Epithelial cell of esophagus (primary cell): ENCODE measurements around the gene CEBPG.

Source experiments
- DNase-seq: peaks from one replicate; pipeline ENCODE4 v3.0.0; 2010; ENCODE audit warnings: low read depth
- H3K4me3 ChIP-seq: 2 replicates; pipeline ENCODE4 v1.5.1; 2011; ENCODE audit warnings: mild to moderate bottlenecking, low read length, control low read depth
- TF ChIP-seq, protein P1 (sequence below): IDR thresholded peaks from 2 replicates; pipeline ENCODE4 v1.5.1; 2011; ENCODE audit warnings: low read depth, mild to moderate bottlenecking, low read length, control low read depth, inconsistent platforms; ENCODE audit not compliant: insufficient read depth; ENCODE audit errors: missing control alignments

CEBPG gene

GRCh38 chr19:33402421-33403220, 29.1 kb downstream of the CEBPG start:
- TF ChIP-seq, protein P1, sequence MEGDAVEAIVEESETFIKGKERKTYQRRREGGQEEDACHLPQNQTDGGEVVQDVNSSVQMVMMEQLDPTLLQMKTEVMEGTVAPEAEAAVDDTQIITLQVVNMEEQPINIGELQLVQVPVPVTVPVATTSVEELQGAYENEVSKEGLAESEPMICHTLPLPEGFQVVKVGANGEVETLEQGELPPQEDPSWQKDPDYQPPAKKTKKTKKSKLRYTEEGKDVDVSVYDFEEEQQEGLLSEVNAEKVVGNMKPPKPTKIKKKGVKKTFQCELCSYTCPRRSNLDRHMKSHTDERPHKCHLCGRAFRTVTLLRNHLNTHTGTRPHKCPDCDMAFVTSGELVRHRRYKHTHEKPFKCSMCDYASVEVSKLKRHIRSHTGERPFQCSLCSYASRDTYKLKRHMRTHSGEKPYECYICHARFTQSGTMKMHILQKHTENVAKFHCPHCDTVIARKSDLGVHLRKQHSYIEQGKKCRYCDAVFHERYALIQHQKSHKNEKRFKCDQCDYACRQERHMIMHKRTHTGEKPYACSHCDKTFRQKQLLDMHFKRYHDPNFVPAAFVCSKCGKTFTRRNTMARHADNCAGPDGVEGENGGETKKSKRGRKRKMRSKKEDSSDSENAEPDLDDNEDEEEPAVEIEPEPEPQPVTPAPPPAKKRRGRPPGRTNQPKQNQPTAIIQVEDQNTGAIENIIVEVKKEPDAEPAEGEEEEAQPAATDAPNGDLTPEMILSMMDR, result peak; percentile 36
- DNase-seq, result peak; percentile 21
- H3K4me3 ChIP-seq, result no peak overlapping the region

- no peak overlapping the region for H3K4me3 ChIP-seq
- no peak for DNase-seq
- TF ChIP-seq, protein P1, result no peak
Measured at GRCh38 chr19:33403221-33403972, 29.9 kb downstream of the CEBPG start.

DNA sequence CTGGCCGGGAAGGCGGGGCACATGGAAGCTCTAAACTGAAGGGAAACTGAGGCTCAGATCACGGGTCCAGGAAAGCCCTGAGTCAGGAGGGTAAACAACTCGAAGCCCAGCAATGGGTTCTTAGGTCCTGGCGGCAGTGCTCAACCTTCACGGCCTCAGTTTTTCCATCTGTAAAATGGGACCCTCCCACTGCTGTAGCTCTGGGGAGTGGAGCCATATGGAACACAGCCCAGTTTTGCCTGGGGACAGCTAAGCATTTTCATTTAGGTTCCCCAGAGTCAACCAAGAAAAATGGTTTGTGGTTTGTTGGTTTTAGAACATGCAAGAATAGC, 30.4 kb downstream of the CEBPG start:
- TF ChIP-seq, protein P1, result no peak
- no peak overlapping the region for H3K4me3 ChIP-seq
- no peak for DNase-seq

DNA sequence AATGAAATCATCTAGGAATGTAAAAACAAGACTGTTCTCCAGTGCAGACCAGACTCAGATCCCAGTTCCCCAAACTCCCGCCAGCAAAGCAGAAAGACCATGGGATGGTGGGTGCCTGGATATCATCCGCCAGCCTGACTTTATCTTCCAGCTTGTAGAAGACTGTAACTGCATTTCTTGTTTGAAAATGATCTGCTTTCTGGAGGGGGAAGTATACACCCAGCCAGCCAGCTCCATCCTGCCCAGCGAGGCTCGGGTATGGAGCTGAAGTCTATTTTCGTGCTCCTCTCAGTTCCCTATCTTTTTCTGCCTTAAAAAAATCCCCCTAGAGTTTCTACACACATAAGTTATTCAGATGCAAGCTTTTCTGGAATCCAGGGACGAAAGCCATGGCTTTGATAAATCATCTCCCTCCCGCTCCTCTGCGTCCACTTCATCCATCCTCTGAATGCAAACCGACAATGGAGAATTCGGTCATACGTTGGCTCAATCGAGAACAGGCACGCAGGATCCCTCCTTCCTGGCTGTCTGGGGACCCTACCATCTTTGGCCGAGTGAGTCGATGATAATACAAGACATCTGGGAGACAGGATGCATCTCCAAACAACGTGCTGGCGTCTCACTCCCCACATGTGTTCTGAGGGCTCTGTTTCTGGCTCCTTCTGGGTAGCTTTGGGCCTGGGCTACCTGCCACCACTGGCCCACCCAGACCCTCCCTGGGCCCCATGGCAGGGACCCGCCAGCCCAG, 31.2 kb downstream of the CEBPG start:
- DNase-seq, result no peak
- TF ChIP-seq, protein P1, result no peak
- no peak overlapping the region for H3K4me3 ChIP-seq

GRCh38 chr19:33405254-33405552, 31.7 kb downstream of the CEBPG start:
- TF ChIP-seq, protein P1, result no peak
- H3K4me3 ChIP-seq, result no peak overlapping the region
- DNase-seq, result no peak

DNA sequence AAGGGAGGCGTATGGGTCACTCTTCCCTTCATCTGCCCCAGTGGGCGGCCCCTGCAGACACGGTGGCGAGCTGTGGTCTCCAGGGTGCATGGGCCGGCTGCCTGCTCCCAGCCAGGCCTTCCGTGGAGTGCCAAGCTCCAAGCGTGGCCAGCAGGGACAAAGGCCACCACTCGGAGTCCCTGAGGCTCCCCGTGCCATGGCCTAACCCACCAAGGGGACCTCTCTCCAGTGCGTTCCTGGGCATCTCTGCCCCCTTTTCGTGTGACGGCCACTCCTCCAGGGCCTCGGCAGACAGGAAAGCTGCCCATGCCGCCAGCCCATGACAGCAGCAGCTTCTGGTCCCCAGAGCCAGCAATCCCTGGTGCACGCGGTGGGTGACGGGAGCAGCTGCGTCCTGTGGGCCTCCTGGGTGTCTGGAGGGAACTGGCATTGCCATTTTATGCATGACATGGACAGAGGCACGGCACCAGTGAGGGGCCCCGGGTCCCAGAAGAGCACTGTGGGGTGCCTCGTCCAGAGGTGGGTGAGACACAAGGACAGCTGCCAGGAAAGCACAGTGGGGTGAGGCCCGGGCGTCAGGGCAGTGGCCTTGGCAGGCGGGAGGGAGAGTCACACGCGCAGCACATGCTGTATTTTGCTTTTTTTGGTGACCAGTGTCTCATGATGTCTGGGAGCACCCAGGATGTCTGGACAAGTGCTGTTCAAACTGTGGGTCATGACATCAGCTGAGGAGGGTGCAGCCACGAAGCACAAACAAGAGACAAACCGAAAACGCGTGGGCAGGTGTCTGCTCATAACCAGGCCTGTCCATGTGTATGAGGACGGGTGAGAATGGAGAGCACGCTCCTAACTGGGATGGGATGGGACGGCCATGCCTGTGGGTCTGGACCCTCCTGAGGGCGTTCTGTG, 32.3 kb downstream of the CEBPG start:
- DNase-seq, result no peak
- no peak overlapping the region for H3K4me3 ChIP-seq
- TF ChIP-seq, protein P1, result no peak
